GM21381 (cell line): Measurements from ENCODE around the gene CRYBA4.

Experiments used
- ATAC-seq: cut with Tn5 transposase; IDR thresholded peaks from one replicate; pipeline ENCODE4 v1.9.1; 2021; ENCODE audit warnings: mild to moderate bottlenecking, moderate library complexity; ENCODE audit not compliant: unreplicated experiment

Gene CRYBA4

DNA sequence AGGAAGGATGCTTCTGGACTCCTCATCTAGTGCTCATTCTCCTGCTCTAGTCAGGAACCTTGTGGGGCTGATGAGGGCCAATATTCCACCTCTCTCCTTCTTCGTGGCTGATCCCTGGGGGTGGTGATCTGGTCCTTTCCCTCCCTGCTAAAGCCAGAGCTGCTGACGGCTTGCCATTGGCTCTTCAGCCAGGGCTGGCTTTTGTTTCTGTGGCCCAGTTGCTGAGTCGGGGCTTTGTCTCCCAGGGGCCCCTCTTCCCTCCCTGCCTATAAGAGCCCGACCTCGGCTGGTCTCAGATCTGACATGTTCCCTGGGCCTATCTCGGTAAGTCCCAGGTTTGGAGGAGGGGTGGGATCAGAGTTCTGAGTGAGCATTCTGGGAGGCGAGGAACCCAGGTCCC is at the start of gene CRYBA4:
Gene CRYBA4, plus strand, starts transcription at position 301 of the 400 bp plus-strand sequence. CDS start 634 bp downstream, outside the sequence.
- ATAC-seq = no peak

DNA sequence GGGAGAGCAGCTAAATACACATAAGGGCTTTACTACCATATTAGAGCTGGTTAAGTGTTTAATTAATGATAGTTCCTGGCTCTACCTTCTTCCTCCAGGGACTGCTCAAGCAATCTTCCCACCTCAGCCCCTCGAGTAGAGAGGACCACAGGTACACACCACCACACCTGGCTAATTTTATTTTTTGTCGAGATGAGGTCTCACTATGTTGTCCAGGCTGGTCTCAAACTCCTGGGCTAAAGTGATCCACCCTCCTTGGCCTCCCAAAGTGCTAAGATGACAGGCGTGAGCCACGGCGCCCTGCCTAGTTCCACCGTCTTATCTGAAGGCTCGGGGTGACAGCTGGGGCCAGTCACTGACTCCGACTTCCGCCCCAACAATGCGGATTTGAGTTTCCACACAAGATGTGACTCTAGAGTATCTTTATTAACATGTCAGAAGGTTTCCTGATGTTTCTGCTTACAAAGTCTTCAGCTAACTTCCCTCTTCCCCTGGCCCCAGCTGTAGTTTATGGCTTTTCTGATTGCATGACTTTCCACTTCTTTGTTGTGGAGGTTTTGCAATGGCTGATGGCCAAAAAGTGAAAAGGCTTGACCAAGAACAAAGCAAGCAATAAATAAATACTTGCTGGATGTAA is 48.6 kb upstream of the CRYBA4 start:
- no peak for ATAC-seq

DNA sequence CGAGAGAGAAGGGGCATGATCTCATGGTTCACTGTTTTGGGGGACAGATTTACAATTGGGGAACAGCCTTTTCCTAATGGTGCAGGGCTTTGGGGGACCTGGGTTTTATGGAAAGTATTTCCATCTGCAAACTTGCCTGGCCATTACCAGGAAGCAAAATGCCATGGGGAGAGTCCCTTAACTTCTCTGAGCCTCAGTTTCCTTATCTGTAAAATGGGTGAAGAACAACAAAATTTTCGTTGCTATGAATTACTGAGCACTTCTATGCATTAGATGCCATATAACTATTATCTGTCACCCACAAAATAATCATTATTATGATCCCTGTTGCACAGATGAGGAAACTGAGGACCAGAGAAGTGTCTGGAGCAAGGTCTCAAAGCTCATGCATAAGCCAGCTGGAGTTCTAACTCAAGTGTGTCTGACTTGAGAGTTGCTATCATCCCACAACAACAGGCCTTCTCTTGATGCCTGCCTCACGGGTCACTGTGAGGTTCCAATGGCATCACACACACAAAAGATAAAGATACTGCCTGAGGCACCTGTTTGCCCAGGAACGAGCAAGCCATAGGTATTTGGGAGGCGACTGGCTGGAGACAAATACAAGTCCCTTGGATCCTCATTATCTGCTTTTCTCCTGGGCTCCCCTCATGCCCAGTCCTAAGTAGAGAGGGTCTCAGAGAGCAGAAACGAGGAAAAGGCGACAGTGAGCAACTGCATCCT is 47.6 kb upstream of the CRYBA4 start:
- ATAC-seq = no peak

DNA sequence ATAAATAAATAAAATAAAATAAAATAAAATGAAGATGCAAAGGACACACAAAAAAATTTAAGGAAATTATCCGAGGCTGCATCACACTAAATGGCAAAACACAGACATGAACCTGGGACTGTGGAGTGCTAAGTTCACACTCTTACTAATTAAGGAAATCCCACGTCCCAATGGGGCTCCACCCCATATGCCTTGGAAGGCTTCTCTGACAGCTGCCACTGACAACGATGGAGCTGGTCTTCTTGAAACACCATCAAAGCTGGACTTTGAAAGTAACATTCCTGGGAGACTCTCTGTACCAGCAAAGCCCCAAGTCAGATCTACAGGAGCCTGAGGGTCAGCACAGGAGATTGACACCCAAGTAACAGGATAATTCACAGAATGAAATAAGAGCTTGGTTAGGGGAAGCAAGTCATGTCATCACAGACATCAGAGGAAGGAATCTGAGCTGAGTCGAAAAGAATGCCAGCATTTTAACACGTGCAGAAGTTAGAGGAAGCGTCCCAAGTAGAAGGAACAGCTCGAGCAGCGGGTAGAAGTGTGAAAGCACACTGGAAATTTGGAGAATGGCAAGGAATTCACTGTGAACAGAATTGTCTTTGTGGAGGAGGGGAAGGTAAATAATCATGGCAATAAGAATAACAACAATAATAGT is 45.6 kb upstream of the CRYBA4 start:
- ATAC-seq = no peak

GRCh38 chr22:26577081-26577480 is 44.7 kb upstream of the CRYBA4 start:
- no peak for ATAC-seq

DNA sequence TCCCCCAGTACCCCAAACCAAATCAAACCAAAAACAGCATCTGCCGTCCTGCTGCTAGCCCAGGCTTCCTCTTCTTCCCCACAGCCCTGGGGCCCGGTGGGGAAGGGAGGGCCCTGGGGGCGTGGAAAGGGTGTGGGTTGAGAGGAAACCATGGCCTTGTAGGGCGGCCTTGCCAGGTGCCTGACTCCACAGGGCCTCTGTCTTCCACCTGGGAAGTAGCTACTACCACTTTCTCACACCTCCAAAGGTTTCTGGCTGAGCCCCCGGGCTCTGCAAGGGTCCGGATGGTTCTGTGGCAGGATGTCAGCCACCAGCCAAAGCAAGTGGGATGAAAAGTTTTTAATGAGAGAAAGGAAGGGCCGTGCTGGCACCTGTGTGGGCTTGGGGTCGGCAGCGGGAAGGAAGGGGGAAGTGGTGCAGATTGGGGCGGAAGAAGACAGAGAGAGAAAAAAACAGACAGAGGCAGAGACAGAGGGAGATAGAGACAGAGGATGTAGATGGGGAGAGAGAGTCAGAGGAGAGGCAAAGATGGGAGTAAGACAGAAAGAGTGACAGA is 42.4 kb upstream of the CRYBA4 start:
- ATAC-seq = peak; percentile 81

DNA sequence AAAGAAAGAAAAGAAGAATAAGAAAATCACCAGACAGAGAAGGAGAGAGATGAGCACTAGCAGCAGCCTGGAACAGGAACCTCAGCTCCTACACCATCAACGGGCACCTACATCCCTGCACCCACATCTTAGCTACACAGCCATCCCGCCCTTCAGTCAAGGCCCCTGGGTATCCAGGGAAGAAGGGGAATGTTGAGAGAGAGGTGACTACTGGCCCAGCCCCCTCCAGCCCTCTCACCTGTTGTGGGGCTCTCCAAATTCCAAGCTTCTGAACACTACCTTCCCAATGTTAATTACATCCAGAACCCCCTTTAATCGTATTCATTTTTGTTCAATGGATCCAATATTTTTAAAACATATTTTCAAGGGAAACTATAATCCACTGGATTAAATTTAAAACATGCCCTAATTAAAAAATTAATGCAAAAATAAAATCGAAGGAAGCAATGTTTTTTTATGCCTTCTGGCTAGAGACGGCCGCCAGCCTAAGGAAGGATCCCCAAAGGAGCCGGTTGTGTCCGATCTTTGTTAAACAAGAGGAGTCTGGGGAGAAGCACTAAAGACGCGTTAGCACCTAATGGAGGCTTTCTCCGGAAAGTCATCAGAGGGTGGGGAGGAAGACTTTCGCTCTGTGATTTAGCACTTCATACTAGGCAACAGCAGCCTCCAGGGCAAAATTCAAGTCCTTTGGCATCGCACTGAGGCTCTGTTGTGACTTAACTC is 41.4 kb upstream of the CRYBA4 start:
- no peak for ATAC-seq

GRCh38 chr22:26581026-26581425 is 40.7 kb upstream of the CRYBA4 start:
- no peak for ATAC-seq

GRCh38 chr22:26581633-26582168 is 40.1 kb upstream of the CRYBA4 start:
- no peak for ATAC-seq

GRCh38 chr22:26584010-26584409 is 37.8 kb upstream of the CRYBA4 start:
- ATAC-seq = no peak

DNA sequence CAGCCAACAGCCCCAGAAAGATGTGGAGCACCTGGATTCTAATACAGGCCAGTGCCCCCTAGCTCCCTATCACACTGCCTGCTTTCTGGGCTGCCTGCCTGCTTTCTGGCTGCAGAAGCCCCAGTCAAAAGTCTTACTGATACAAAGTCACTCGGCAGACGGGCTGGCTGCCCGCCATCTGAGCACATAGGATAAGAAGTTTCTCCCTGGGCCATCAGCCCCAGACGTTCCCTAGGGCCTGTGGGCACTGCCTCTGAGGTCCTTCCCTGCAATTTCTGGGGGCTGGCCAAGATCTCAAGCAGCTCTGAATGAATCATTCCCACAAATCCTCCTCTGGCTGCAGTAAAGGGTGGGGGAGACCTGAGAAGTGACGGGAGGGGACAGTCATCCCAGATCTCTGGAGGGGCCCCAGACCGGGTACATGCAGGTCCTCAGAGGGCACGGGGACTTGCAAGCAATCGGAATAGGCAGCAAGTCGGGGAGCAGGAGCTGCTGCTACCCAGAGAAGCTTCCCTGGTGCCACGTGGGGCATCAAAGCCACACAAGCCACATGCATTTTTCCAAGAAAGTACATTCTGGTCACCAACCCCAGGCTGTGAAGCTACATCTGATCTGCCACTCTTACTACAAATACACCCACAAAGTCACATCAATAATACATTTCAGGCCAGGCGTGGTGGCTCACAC is 36.5 kb upstream of the CRYBA4 start:
- ATAC-seq = no peak

- no peak for ATAC-seq
These were observed 35.0 kb upstream of the CRYBA4 start for GRCh38 chr22:26586556-26587325.

- no peak for ATAC-seq
These were observed 33.7 kb upstream of the CRYBA4 start for GRCh38 chr22:26587991-26588613.

DNA sequence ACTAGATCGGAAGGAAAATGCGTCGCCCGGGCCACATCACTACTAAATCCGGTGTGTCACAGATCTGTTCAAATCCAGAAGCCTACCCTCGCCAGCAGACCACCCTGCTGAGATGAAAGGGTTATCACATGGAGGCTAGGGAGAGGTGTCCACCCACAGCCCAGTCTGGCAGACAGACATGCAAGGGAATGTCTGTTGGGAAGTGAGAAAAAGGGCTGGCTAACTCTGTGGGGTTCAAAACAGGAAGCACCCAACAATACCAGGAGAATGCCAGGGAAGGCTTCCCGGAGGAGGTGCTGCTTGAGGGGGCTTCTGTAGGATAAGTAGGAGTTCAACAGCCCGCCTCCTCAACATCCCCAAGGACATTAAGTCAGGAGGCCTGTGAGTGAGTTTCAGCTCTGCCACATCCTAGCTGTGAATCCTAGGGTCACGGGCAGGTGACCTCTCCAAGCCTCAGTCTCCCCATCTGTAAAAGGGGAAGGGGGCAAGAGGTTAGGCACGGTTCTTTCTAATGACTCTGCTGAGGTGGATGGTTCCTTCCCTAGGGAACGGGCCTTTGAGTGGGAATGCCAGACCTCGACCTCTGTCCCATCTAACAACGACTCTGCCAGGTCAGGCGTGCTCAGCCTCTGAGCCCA is 32.9 kb upstream of the CRYBA4 start:
- no peak for ATAC-seq

DNA sequence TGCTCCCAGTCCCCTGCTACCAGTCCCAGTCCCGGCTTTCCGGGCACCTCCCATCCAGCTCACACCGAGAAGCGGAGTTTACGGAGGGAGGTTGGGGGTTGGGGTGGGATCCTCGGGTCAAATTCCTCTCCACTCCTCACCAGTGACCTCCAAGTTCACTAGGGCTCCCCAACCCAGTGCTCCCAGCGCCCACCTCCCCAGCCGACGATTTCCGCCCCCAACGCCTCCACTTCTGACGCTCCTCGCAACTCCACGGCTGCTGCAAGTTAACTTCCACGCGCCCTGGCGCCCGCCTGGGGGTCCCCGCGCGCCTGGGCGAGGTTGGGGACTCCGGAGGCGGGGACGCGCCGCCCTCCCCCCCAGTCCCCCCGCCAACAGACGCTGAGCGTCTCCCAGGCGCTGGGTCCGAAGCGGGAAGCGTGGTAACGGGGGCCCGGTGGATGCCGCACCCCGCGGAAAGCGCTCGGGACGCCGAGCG is 32.4 kb upstream of the CRYBA4 start:
- peak; percentile 11 for ATAC-seq

- peak; percentile 68 for ATAC-seq
These were observed 31.7 kb upstream of the CRYBA4 start, which contains the start of gene TPST2 for GRCh38 chr22:26589845-26590736. Gene TPST2, minus strand, starts transcription at chr22:26590132. Its CDS starts 48,502 bp downstream, at chr22:26541630.

DNA sequence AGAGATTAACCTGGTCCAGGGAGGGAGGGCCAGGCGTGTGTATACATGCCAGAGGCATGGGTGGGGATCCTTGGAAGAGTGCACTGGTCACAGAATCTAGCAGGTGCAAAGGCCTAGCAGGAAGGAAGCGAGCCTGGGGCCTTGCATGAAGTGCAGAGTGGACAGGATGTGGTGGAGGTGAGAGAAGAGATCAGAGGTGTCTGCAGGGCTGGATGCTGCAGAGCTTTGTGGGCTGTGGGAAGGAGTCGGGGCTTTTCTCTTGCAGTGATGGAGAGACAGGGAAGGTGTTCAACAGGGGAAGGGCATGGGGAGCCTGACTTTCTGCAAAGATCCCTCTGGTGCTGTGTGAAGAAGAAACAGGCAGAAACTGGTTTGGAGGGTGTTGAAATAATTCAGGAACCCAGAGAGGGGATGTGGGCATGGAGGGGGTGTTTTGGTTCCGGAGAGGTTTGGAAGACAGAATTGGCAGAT is 29.3 kb upstream of the CRYBA4 start:
- ATAC-seq = peak; percentile 61
